CD14-positive monocyte (primary cell): ENCODE results near the gene PTP4A1. TPM values are rescaled to one million over a fixed set of nuclear protein-coding genes. Genes with fewer than 3 reads are reported as not detected.

Experiments used
- DNase-seq, 3 donors: peaks; one replicate each; pipeline ENCODE4 v3.0.0-alpha.2; 2011 to 2022
- H2AFZ ChIP-seq: 2 replicates; pipeline ENCODE4 v1.6.0; 2012; ENCODE audit warnings: mild to moderate bottlenecking, low read depth, low read length, inconsistent platforms; ENCODE audit not compliant: insufficient read depth, poor library complexity, severe bottlenecking
- H3K27ac ChIP-seq, 2 donors: 1 replicate in 1 of 2; 2 replicates in 1 of 2; pipeline ENCODE4 v1.5.1; 2012 to 2013; ENCODE audit warnings: low read length in 2 of 2, control low read depth in 1 of 2, inconsistent platforms in 1 of 2, low read depth in 1 of 2, mild to moderate bottlenecking in 1 of 2
- H3K27me3 ChIP-seq, 2 donors: one replicate each; pipeline versions ENCODE4 v1.6.0 to v1.6.1; 2011 to 2013; ENCODE audit warnings: low read length in 2 of 2; ENCODE audit not compliant: control insufficient read depth in 2 of 2, insufficient read depth in 2 of 2
- H3K36me3 ChIP-seq, 2 donors: replicated peaks in 1 of 2; 1 replicate in 1 of 2; 2 replicates in 1 of 2; pipeline versions ENCODE4 v1.5.1 to v1.6.1; 2012 to 2013; ENCODE audit warnings: low read length in 2 of 2, control low read depth in 1 of 2, inconsistent platforms in 1 of 2, mild to moderate bottlenecking in 1 of 2; ENCODE audit not compliant: insufficient read depth in 2 of 2, control insufficient read depth in 1 of 2
- H3K4me1 ChIP-seq, 2 donors: 1 replicate in 1 of 2; 2 replicates in 1 of 2; pipeline versions ENCODE4 v1.5.1 to v1.6.1; 2012 to 2013; ENCODE audit warnings: low read length in 2 of 2, control low read depth in 1 of 2, inconsistent platforms in 1 of 2, mild to moderate bottlenecking in 1 of 2, moderate library complexity in 1 of 2; ENCODE audit not compliant: insufficient read depth in 2 of 2, control insufficient read depth in 1 of 2
- H3K4me2 ChIP-seq: replicated peaks from 2 replicates; pipeline ENCODE3; 2012; ENCODE audit warnings: low read length, moderate library complexity, mild to moderate bottlenecking; ENCODE audit not compliant: poor library complexity, severe bottlenecking; ENCODE audit errors: extremely low read depth
- H3K4me3 ChIP-seq, 3 experiments: fragments of 200-600 bp in 1 of 3; sonication (generic) in 1 of 3; replicated peaks in 1 of 3; 1 replicate in 2 of 3; 2 replicates in 1 of 3; pipeline ENCODE4 v1.5.1; 2011 to 2013; ENCODE audit warnings: low read length in 3 of 3, mild to moderate bottlenecking in 3 of 3, control low read depth in 2 of 3, low read depth in 2 of 3, inconsistent platforms in 1 of 3, moderate library complexity in 1 of 3
- H3K79me2 ChIP-seq: 2 replicates; pipeline ENCODE4 v1.6.0; 2012; ENCODE audit warnings: mild to moderate bottlenecking, control low read depth, inconsistent platforms, low read length, moderate library complexity; ENCODE audit not compliant: insufficient read depth
- H3K9ac ChIP-seq: 2 replicates; pipeline ENCODE4 v1.6.0; 2017; ENCODE audit warnings: low read length, mild to moderate bottlenecking; ENCODE audit not compliant: insufficient read depth, poor library complexity, severe bottlenecking
- H3K9me3 ChIP-seq, 2 donors: replicated peaks in 1 of 2; 1 replicate in 1 of 2; 2 replicates in 1 of 2; pipeline versions ENCODE4 v1.5.1 to v1.6.1; 2012 to 2013; ENCODE audit warnings: low read length in 2 of 2, control low read depth in 1 of 2; ENCODE audit not compliant: control insufficient read depth in 1 of 2, insufficient read depth in 1 of 2
- H4K20me1 ChIP-seq: 2 replicates; pipeline ENCODE4 v1.6.0; 2012; ENCODE audit warnings: mild to moderate bottlenecking, low read length, control low read depth, moderate library complexity; ENCODE audit not compliant: insufficient read depth
- H3K27ac Mint-ChIP-seq, 7 donors: one replicate each; pipeline ENCODE4 v1.8.0; 2020; ENCODE audit warnings: mild to moderate bottlenecking in 7 of 7, mixed read lengths in 7 of 7, moderate library complexity in 6 of 7, inconsistent platforms in 2 of 7
- H3K27me3 Mint-ChIP-seq, 3 donors: one replicate each; pipeline ENCODE4 v1.8.0; 2021 to 2022; ENCODE audit warnings: low read depth in 3 of 3, mild to moderate bottlenecking in 3 of 3, mixed read lengths in 3 of 3, moderate library complexity in 3 of 3, inconsistent platforms in 1 of 3
- H3K36me3 Mint-ChIP-seq, 2 donors: one replicate each; pipeline ENCODE4 v1.8.0; 2020; ENCODE audit warnings: mixed read lengths in 2 of 2, inconsistent platforms in 1 of 2, mild to moderate bottlenecking in 1 of 2
- H3K4me1 Mint-ChIP-seq: one replicate; pipeline ENCODE4 v1.8.0; 2020; ENCODE audit warnings: mild to moderate bottlenecking, mixed read lengths
- H3K4me3 Mint-ChIP-seq, 2 donors: one replicate each; pipeline ENCODE4 v1.8.0; 2020; ENCODE audit warnings: mild to moderate bottlenecking in 2 of 2, mixed read lengths in 2 of 2, moderate library complexity in 1 of 2
- H3K9me3 Mint-ChIP-seq, 7 donors: one replicate each; pipeline ENCODE4 v1.8.0; 2020 to 2022; ENCODE audit warnings: mixed read lengths in 7 of 7, mild to moderate bottlenecking in 6 of 7, moderate library complexity in 6 of 7, inconsistent platforms in 2 of 7
- CTCF ChIP-seq: fragments of 200-600 bp; IDR thresholded peaks from one replicate; pipeline ENCODE4 v1.8.0; 2022; ENCODE audit warnings: antibody characterized with exemption, mild to moderate bottlenecking
- WGBS: methylation state at CpG from one replicate; pipeline ENCODE4 v1.1.5; 2013; ENCODE audit warnings: missing lambda C conversion rate; ENCODE audit not compliant: insufficient coverage; 5-methylcytosine and 5-hydroxymethylcytosine counted together
- intact Hi-C, 2 donors: fragments of 100-400 bp; cut with micrococcal nuclease; formaldehyde crosslinking; loops; one replicate each; pipeline versions ENCODE4 v1.15.0 to v1.15.1; 2023
- polyA plus RNA-seq, 3 donors: library from polyadenylated mRNA; depleted of rRNA in 1 of 3; unstranded in 2 of 3; stranded (reverse) in 1 of 3; fragments of 300-500 nt in 2 of 3; fragments of >200 nt in 1 of 3; fragmentation: Illumina TruSeq in 2 of 3; gene quantifications; 1 replicate in 2 of 3; 2 replicates in 1 of 3; pipeline ENCODE4 v1.2.3, GENCODE V29; 2012 to 2021

Gene PTP4A1
- polyA plus RNA-seq, 3 donors: 73.4 to 106 (median 96.1) TPM

GRCh38 chr6:63533952-63534351 lies 38.3 kb upstream of the PTP4A1 start:
- no peak for TF ChIP-seq CTCF
- Histone ChIP-seq H3K27me3 (no peaks in the 10 kb centered on the region), H3K36me3 (no peaks in the 10 kb centered on the region), H3K27ac (no peak overlapping the region), H2AFZ (no peak overlapping the region), H3K9me3 (no peaks in the 10 kb centered on the region), H3K4me3 (no peak overlapping the region), H3K4me2 (no peak overlapping the region), H4K20me1 (no peaks in the 10 kb centered on the region), H3K9ac (no peak overlapping the region), H3K79me2 (no peaks in the 10 kb centered on the region), H3K4me1 (no peaks in the 10 kb centered on the region)
- H3K27ac Mint-ChIP-seq: no peak overlapping the region
- intact Hi-C loops: no loop called here
- DNase-seq: no peak
- H3K4me1 Mint-ChIP-seq: no peaks in the 10 kb centered on the region
- 80% methylated on average over 1 of the region's 4 CpGs for WGBS
- peaks cover 0 to 3% (median 0%) of the 10 kb centered on the region in 3 donors for H3K27me3 Mint-ChIP-seq
- H3K36me3 Mint-ChIP-seq: no peaks in the 10 kb centered on the region
- H3K4me3 Mint-ChIP-seq: no peak overlapping the region
- peaks cover 0 to 3% (median 0%) of the 10 kb centered on the region in 7 donors for H3K9me3 Mint-ChIP-seq

GRCh38 chr6:63537201-63537958 lies 34.9 kb upstream of the PTP4A1 start:
- Histone ChIP-seq H3K4me1 (no peaks in the 10 kb centered on the region), H2AFZ (no peak overlapping the region), H3K4me3 (no peak overlapping the region), H3K4me2 (no peak overlapping the region), H3K36me3 (no peaks in the 10 kb centered on the region), H3K9ac (no peak overlapping the region), H4K20me1 (no peaks in the 10 kb centered on the region), H3K27me3 (no peaks in the 10 kb centered on the region), H3K27ac (no peak overlapping the region), H3K79me2 (no peaks in the 10 kb centered on the region), H3K9me3 (no peaks in the 10 kb centered on the region)
- no peaks in the 10 kb centered on the region for H3K36me3 Mint-ChIP-seq
- no peak overlapping the region for H3K27ac Mint-ChIP-seq
- H3K9me3 Mint-ChIP-seq: peaks cover 0 to 3% (median 2%) of the 10 kb centered on the region in 7 donors
- no peak for TF ChIP-seq CTCF
- 83% methylated on average over 1 of the region's 9 CpGs for whole genome bisulfite sequencing
- peaks cover 2% of the 10 kb centered on the region for H3K4me1 Mint-ChIP-seq
- intact Hi-C loops: no loop called here
- H3K27me3 Mint-ChIP-seq: peaks cover 1 to 4% (median 3%) of the 10 kb centered on the region in 3 donors
- no peak for DNase-seq
- H3K4me3 Mint-ChIP-seq: no peak overlapping the region
